CD14-positive monocyte (primary cell): ENCODE data around the gene NEK6. TPM values are rescaled to one million over a fixed set of nuclear protein-coding genes. Genes with fewer than 3 reads are reported as not detected.
A peak's percentile ranks its signal among the peaks of the same experiment; 100 is the strongest.
"Not testable (repeated sequence)": the region's sequence is repeated elsewhere in the genome, so short reads cannot be mapped to it uniquely, and the experiment has no call there.

ENCODE experiments used
- DNase-seq, 3 donors: peaks; one replicate each; pipeline ENCODE4 v3.0.0-alpha.2; 2011 to 2022
- H2AFZ ChIP-seq: 2 replicates; pipeline ENCODE4 v1.6.0; 2012; ENCODE audit warnings: mild to moderate bottlenecking, low read depth, low read length, inconsistent platforms; ENCODE audit not compliant: insufficient read depth, poor library complexity, severe bottlenecking
- H3K27ac ChIP-seq, 2 donors: 1 replicate in 1 of 2; 2 replicates in 1 of 2; pipeline ENCODE4 v1.5.1; 2012 to 2013; ENCODE audit warnings: low read length in 2 of 2, control low read depth in 1 of 2, inconsistent platforms in 1 of 2, low read depth in 1 of 2, mild to moderate bottlenecking in 1 of 2
- H3K27me3 ChIP-seq, 2 donors: one replicate each; pipeline versions ENCODE4 v1.6.0 to v1.6.1; 2011 to 2013; ENCODE audit warnings: low read length in 2 of 2; ENCODE audit not compliant: control insufficient read depth in 2 of 2, insufficient read depth in 2 of 2
- H3K36me3 ChIP-seq, 2 donors: replicated peaks in 1 of 2; 1 replicate in 1 of 2; 2 replicates in 1 of 2; pipeline versions ENCODE4 v1.5.1 to v1.6.1; 2012 to 2013; ENCODE audit warnings: low read length in 2 of 2, control low read depth in 1 of 2, inconsistent platforms in 1 of 2, mild to moderate bottlenecking in 1 of 2; ENCODE audit not compliant: insufficient read depth in 2 of 2, control insufficient read depth in 1 of 2
- H3K4me1 ChIP-seq, 2 donors: 1 replicate in 1 of 2; 2 replicates in 1 of 2; pipeline versions ENCODE4 v1.5.1 to v1.6.1; 2012 to 2013; ENCODE audit warnings: low read length in 2 of 2, control low read depth in 1 of 2, inconsistent platforms in 1 of 2, mild to moderate bottlenecking in 1 of 2, moderate library complexity in 1 of 2; ENCODE audit not compliant: insufficient read depth in 2 of 2, control insufficient read depth in 1 of 2
- H3K4me2 ChIP-seq: replicated peaks from 2 replicates; pipeline ENCODE3; 2012; ENCODE audit warnings: low read length, moderate library complexity, mild to moderate bottlenecking; ENCODE audit not compliant: poor library complexity, severe bottlenecking; ENCODE audit errors: extremely low read depth
- H3K4me3 ChIP-seq, 3 experiments: fragments of 200-600 bp in 1 of 3; sonication (generic) in 1 of 3; replicated peaks in 1 of 3; 1 replicate in 2 of 3; 2 replicates in 1 of 3; pipeline ENCODE4 v1.5.1; 2011 to 2013; ENCODE audit warnings: low read length in 3 of 3, mild to moderate bottlenecking in 3 of 3, control low read depth in 2 of 3, low read depth in 2 of 3, inconsistent platforms in 1 of 3, moderate library complexity in 1 of 3
- H3K79me2 ChIP-seq: 2 replicates; pipeline ENCODE4 v1.6.0; 2012; ENCODE audit warnings: mild to moderate bottlenecking, control low read depth, inconsistent platforms, low read length, moderate library complexity; ENCODE audit not compliant: insufficient read depth
- H3K9ac ChIP-seq: 2 replicates; pipeline ENCODE4 v1.6.0; 2017; ENCODE audit warnings: low read length, mild to moderate bottlenecking; ENCODE audit not compliant: insufficient read depth, poor library complexity, severe bottlenecking
- H3K9me3 ChIP-seq, 2 donors: replicated peaks in 1 of 2; 1 replicate in 1 of 2; 2 replicates in 1 of 2; pipeline versions ENCODE4 v1.5.1 to v1.6.1; 2012 to 2013; ENCODE audit warnings: low read length in 2 of 2, control low read depth in 1 of 2; ENCODE audit not compliant: control insufficient read depth in 1 of 2, insufficient read depth in 1 of 2
- H4K20me1 ChIP-seq: 2 replicates; pipeline ENCODE4 v1.6.0; 2012; ENCODE audit warnings: mild to moderate bottlenecking, low read length, control low read depth, moderate library complexity; ENCODE audit not compliant: insufficient read depth
- H3K27ac Mint-ChIP-seq, 7 donors: one replicate each; pipeline ENCODE4 v1.8.0; 2020; ENCODE audit warnings: mild to moderate bottlenecking in 7 of 7, mixed read lengths in 7 of 7, moderate library complexity in 6 of 7, inconsistent platforms in 2 of 7
- H3K27me3 Mint-ChIP-seq, 3 donors: one replicate each; pipeline ENCODE4 v1.8.0; 2021 to 2022; ENCODE audit warnings: low read depth in 3 of 3, mild to moderate bottlenecking in 3 of 3, mixed read lengths in 3 of 3, moderate library complexity in 3 of 3, inconsistent platforms in 1 of 3
- H3K36me3 Mint-ChIP-seq, 2 donors: one replicate each; pipeline ENCODE4 v1.8.0; 2020; ENCODE audit warnings: mixed read lengths in 2 of 2, inconsistent platforms in 1 of 2, mild to moderate bottlenecking in 1 of 2
- H3K4me1 Mint-ChIP-seq: one replicate; pipeline ENCODE4 v1.8.0; 2020; ENCODE audit warnings: mild to moderate bottlenecking, mixed read lengths
- H3K4me3 Mint-ChIP-seq, 2 donors: one replicate each; pipeline ENCODE4 v1.8.0; 2020; ENCODE audit warnings: mild to moderate bottlenecking in 2 of 2, mixed read lengths in 2 of 2, moderate library complexity in 1 of 2
- H3K9me3 Mint-ChIP-seq, 7 donors: one replicate each; pipeline ENCODE4 v1.8.0; 2020 to 2022; ENCODE audit warnings: mixed read lengths in 7 of 7, mild to moderate bottlenecking in 6 of 7, moderate library complexity in 6 of 7, inconsistent platforms in 2 of 7
- CTCF ChIP-seq: fragments of 200-600 bp; IDR thresholded peaks from one replicate; pipeline ENCODE4 v1.8.0; 2022; ENCODE audit warnings: antibody characterized with exemption, mild to moderate bottlenecking
- WGBS: methylation state at CpG from one replicate; pipeline ENCODE4 v1.1.5; 2013; ENCODE audit warnings: missing lambda C conversion rate; ENCODE audit not compliant: insufficient coverage; 5-methylcytosine and 5-hydroxymethylcytosine counted together
- intact Hi-C, 2 donors: fragments of 100-400 bp; cut with micrococcal nuclease; formaldehyde crosslinking; loops; one replicate each; pipeline versions ENCODE4 v1.15.0 to v1.15.1; 2023
- polyA plus RNA-seq, 3 donors: library from polyadenylated mRNA; depleted of rRNA in 1 of 3; unstranded in 2 of 3; stranded (reverse) in 1 of 3; fragments of 300-500 nt in 2 of 3; fragments of >200 nt in 1 of 3; fragmentation: Illumina TruSeq in 2 of 3; gene quantifications; 1 replicate in 2 of 3; 2 replicates in 1 of 3; pipeline ENCODE4 v1.2.3, GENCODE V29; 2012 to 2021

Gene NEK6
- polyA plus RNA-seq, 3 donors, result 26.1 to 46.0 (median 35.8) TPM

- Mint-ChIP-seq H3K9me3 (no peaks in the 10 kb centered on the region), H3K27ac (peak overlapping the region; percentile 21 to 84 (median 82)), H3K36me3 (no peaks in the 10 kb centered on the region), H3K4me3 (peak overlapping the region; percentile 73 to 96), H3K27me3 (peaks cover 0 to 1% (median 0%) of the 10 kb centered on the region in 3 donors), H3K4me1 (peaks cover 46% of the 10 kb centered on the region)
- Histone ChIP-seq H3K27me3 (no peaks in the 10 kb centered on the region), H3K4me1 (peaks cover 44% of the 10 kb centered on the region in 2 donors), H3K36me3 (no peaks in the 10 kb centered on the region), H3K27ac (peak overlapping the region; percentile 54 to 76), H3K4me2 (peak overlapping the region; percentile 81), H3K79me2 (no peaks in the 10 kb centered on the region), H4K20me1 (no peaks in the 10 kb centered on the region), H2AFZ (peak overlapping the region; percentile 86), H3K4me3 (peak overlapping the region; percentile 23 to 79 (median 35)), H3K9ac (peak overlapping the region; percentile 54), H3K9me3 (no peaks in the 10 kb centered on the region)
- 29% methylated on average over 11 of the region's 24 CpGs for WGBS
- no peak for TF ChIP-seq CTCF
- DNase-seq, result peak in 2 of 3 donors; percentile 61 to 62
- intact Hi-C loops, result no loop called here
Observed at GRCh38 chr9:124242331-124243194, 15.2 kb upstream of the NEK6 start.

GRCh38 chr9:124247393-124247792, 10.4 kb upstream of the NEK6 start:
- H3K4me1 Mint-ChIP-seq, result peaks cover 14% of the 10 kb centered on the region
- H3K36me3 Mint-ChIP-seq, H2AFZ ChIP-seq, H4K20me1 ChIP-seq, H3K9ac ChIP-seq, DNase-seq, H3K36me3 ChIP-seq, H3K27me3 ChIP-seq, intact Hi-C loops, H3K4me2 ChIP-seq, H3K4me3 Mint-ChIP-seq, H3K9me3 ChIP-seq, H3K27ac Mint-ChIP-seq, H3K27ac ChIP-seq, H3K79me2 ChIP-seq, H3K4me3 ChIP-seq, H3K27me3 Mint-ChIP-seq, H3K9me3 Mint-ChIP-seq: not testable (repeated sequence)
- WGBS, result 100% methylated on average over 3 of the region's 5 CpGs
- H3K4me1 ChIP-seq, result peaks cover 13 to 18% of the 10 kb centered on the region in 2 donors
